ENCODE measurements around the gene BTRC.

DNA sequence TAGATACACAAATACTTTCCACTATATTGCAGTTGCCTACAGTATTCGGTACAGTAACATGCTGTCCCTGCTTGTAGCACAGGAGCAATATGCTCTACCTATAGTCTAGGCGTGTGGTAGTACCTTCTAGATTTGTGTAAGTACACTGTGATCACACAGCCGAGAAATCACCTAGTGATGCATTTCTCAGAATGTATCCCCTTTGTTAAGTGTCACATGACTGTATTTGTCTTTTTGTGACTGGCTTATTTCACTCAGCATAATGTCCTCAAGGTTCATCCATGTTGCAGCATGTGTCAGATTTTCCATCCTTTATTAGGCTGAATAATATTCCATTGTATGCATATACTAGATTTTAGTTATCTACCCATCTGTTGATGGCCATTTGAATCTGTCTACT is 61.9 kb downstream of the BTRC start:
- no peak for TF ChIP-seq POLR2A (IDR thresholded peaks at IDR 0.05)
- TF ChIP-seq, protein P1, sequence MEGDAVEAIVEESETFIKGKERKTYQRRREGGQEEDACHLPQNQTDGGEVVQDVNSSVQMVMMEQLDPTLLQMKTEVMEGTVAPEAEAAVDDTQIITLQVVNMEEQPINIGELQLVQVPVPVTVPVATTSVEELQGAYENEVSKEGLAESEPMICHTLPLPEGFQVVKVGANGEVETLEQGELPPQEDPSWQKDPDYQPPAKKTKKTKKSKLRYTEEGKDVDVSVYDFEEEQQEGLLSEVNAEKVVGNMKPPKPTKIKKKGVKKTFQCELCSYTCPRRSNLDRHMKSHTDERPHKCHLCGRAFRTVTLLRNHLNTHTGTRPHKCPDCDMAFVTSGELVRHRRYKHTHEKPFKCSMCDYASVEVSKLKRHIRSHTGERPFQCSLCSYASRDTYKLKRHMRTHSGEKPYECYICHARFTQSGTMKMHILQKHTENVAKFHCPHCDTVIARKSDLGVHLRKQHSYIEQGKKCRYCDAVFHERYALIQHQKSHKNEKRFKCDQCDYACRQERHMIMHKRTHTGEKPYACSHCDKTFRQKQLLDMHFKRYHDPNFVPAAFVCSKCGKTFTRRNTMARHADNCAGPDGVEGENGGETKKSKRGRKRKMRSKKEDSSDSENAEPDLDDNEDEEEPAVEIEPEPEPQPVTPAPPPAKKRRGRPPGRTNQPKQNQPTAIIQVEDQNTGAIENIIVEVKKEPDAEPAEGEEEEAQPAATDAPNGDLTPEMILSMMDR (IDR thresholded peaks at IDR 0.05) = no peak

Data from lower leg skin (tissue), 3 donors.